Liver (tissue), 9 donors: ENCODE measurements around the gene CABLES1. TPM values are rescaled to one million over a fixed set of nuclear protein-coding genes. Genes with fewer than 3 reads are reported as not detected.

Experiments
- DNase-seq: peaks from one replicate; pipeline ENCODE4 v3.0.0-alpha.2; 2017; ENCODE audit warnings: low spot score
- H3K27ac ChIP-seq, 2 donors: one replicate each; pipeline ENCODE4 v1.7.0; 2013; ENCODE audit warnings: inconsistent platforms in 2 of 2, low read length in 2 of 2, control low read depth in 1 of 2, low read depth in 1 of 2, mild to moderate bottlenecking in 1 of 2
- H3K27me3 ChIP-seq, 4 donors: one replicate each; pipeline versions ENCODE4 v1.6.1 to v1.7.0; 2013; ENCODE audit warnings: low read length in 3 of 4, inconsistent platforms in 1 of 4, mild to moderate bottlenecking in 1 of 4, moderate library complexity in 1 of 4; ENCODE audit not compliant: control insufficient read depth in 4 of 4, insufficient read depth in 4 of 4
- H3K36me3 ChIP-seq, 4 donors: one replicate each; pipeline versions ENCODE4 v1.6.1 to v1.7.0; 2013; ENCODE audit warnings: low read length in 3 of 4, mild to moderate bottlenecking in 3 of 4, low read depth in 1 of 4, moderate library complexity in 1 of 4; ENCODE audit not compliant: control insufficient read depth in 4 of 4, insufficient read depth in 3 of 4
- H3K4me1 ChIP-seq, 4 donors: one replicate each; pipeline versions ENCODE4 v1.6.1 to v1.7.0; 2013; ENCODE audit warnings: low read length in 3 of 4, mild to moderate bottlenecking in 3 of 4, moderate library complexity in 1 of 4; ENCODE audit not compliant: control insufficient read depth in 4 of 4, insufficient read depth in 4 of 4
- H3K4me3 ChIP-seq, 3 donors: one replicate each; pipeline versions ENCODE4 v1.6.1 to v1.7.0; 2013; ENCODE audit warnings: low read length in 3 of 3, control low read depth in 1 of 3, low read depth in 1 of 3, mild to moderate bottlenecking in 1 of 3
- H3K9ac ChIP-seq, 2 donors: one replicate each; pipeline ENCODE4 v1.7.0; 2013; ENCODE audit warnings: low read length in 2 of 2, mild to moderate bottlenecking in 2 of 2, moderate library complexity in 2 of 2, control low read depth in 1 of 2, low read depth in 1 of 2
- H3K9me3 ChIP-seq, 4 donors: one replicate each; pipeline versions ENCODE4 v1.6.1 to v1.7.0; 2013; ENCODE audit warnings: low read length in 3 of 4; ENCODE audit not compliant: control insufficient read depth in 4 of 4
- CTCF ChIP-seq: fragments of 150-350 bp; IDR thresholded peaks from 2 replicates; pipeline ENCODE4 v1.5.1; 2017; ENCODE audit warnings: improper control_type of control experiment, low read depth, low read length; ENCODE audit not compliant: missing input control
- EGR1 ChIP-seq, 2 donors: IDR thresholded peaks; 2 replicates each; pipeline ENCODE4 v1.6.1; 2016 to 2018; ENCODE audit warnings: antibody characterized with exemption in 2 of 2, low read depth in 2 of 2
- FOXA1 ChIP-seq: IDR thresholded peaks from 2 replicates; pipeline ENCODE4 v1.6.1; 2016; ENCODE audit warnings: antibody characterized with exemption
- GABPA ChIP-seq, 2 donors: IDR thresholded peaks in 1 of 2; conservative IDR thresholded peaks in 1 of 2; 2 replicates each; pipeline ENCODE4 v1.6.1; 2016; ENCODE audit warnings: antibody characterized with exemption in 2 of 2, mild to moderate bottlenecking in 1 of 2, moderate library complexity in 1 of 2
- HNF4A ChIP-seq, 2 donors: conservative IDR thresholded peaks; 2 replicates each; pipeline ENCODE4 v1.6.1; 2016; ENCODE audit warnings: antibody characterized with exemption in 2 of 2, mild to moderate bottlenecking in 2 of 2
- HNF4G ChIP-seq: IDR thresholded peaks from 2 replicates; pipeline ENCODE4 v1.6.1; 2016; ENCODE audit warnings: antibody characterized with exemption
- JUND ChIP-seq, 2 donors: IDR thresholded peaks; 2 replicates each; pipeline ENCODE4 v1.6.1; 2016; ENCODE audit warnings: antibody characterized with exemption in 2 of 2
- MAX ChIP-seq: IDR thresholded peaks from 2 replicates; pipeline ENCODE4 v1.6.1; 2016; ENCODE audit warnings: antibody characterized with exemption
- NR2F2 ChIP-seq: IDR thresholded peaks from 2 replicates; pipeline ENCODE4 v1.6.1; 2016; ENCODE audit warnings: antibody characterized with exemption
- RAD21 ChIP-seq, 2 donors: IDR thresholded peaks; 2 replicates each; pipeline ENCODE4 v1.6.1; 2016; ENCODE audit warnings: antibody characterized with exemption in 2 of 2, mild to moderate bottlenecking in 2 of 2
- RXRA ChIP-seq, 2 donors: IDR thresholded peaks; 2 replicates each; pipeline ENCODE4 v1.6.1; 2017 to 2018; ENCODE audit warnings: antibody characterized with exemption in 2 of 2, mild to moderate bottlenecking in 1 of 2
- SP1 ChIP-seq: IDR thresholded peaks from 2 replicates; pipeline ENCODE4 v1.6.1; 2018; ENCODE audit warnings: antibody characterized with exemption, mild to moderate bottlenecking
- TAF1 ChIP-seq: conservative IDR thresholded peaks from 2 replicates; pipeline ENCODE4 v1.6.1; 2016; ENCODE audit warnings: antibody characterized with exemption, mild to moderate bottlenecking
- YY1 ChIP-seq: IDR thresholded peaks from 2 replicates; pipeline ENCODE4 v1.6.1; 2016; ENCODE audit warnings: antibody characterized with exemption, mild to moderate bottlenecking
- ZBTB33 ChIP-seq: IDR thresholded peaks from 2 replicates; pipeline ENCODE4 v1.6.1; 2016; ENCODE audit warnings: antibody characterized with exemption
- WGBS: extraction: QIAGEN DNeasy Blood & Tissue Kit; methylation state at CpG from one replicate; pipeline ENCODE4 v1.1.7; 2013; 5-methylcytosine and 5-hydroxymethylcytosine counted together
- polyA plus RNA-seq, 2 donors: library from polyadenylated mRNA; stranded (reverse) in 1 of 2; unstranded in 1 of 2; fragments of 200-250 nt in 1 of 2; fragments of >200 nt in 1 of 2; fragmentation: Nextera tagmentation in 1 of 2; extraction: Ambion mirVana in 1 of 2; gene quantifications; one replicate each; pipeline versions ENCODE4 v1.2.1 to v1.2.3, GENCODE V29; 2013 to 2015
- total RNA-seq, 2 donors: library from RNA; depleted of rRNA; stranded (reverse); fragments of >200 nt; gene quantifications; one replicate each; pipeline ENCODE4 v1.2.3, GENCODE V29; 2014
- TF ChIP-seq, protein P1 (sequence below): IDR thresholded peaks from 2 replicates; pipeline ENCODE4 v1.6.1; 2016; ENCODE audit warnings: antibody characterized with exemption
- TF ChIP-seq, protein P2 (sequence below): IDR thresholded peaks from 2 replicates; pipeline ENCODE4 v1.6.1; 2016; ENCODE audit warnings: antibody characterized with exemption, mild to moderate bottlenecking
- donor health status: healthy.
- donor health status: healthy.
- donor health status: healthy.
- donor health status: healthy.
- donor health status: healthy.

Gene CABLES1
- total and polyA plus RNA-seq, 4 donors: 3.3 to 8.9 (median 4.5) TPM

- no peaks in the 10 kb centered on the region for H3K9me3 ChIP-seq
- DNase-seq: no peak
These were observed 47.3 kb downstream of the CABLES1 start for GRCh38 chr18:23182606-23183005.

More at GRCh38 chr18:23182606-23183005, 47.3 kb downstream of the CABLES1 start:
- H3K27ac ChIP-seq: no peak overlapping the region
- TF ChIP-seq HNF4A (conservative IDR thresholded peaks at IDR 0.05) (no peak), EGR1 (IDR thresholded peaks at IDR 0.05; ENCODE audit: low read depth in 2 of 2) (no peak), MAX (no peak), TAF1 (no peak), NR2F2 (no peak), HNF4G (no peak), SP1 (no peak), FOXA1 (no peak), ZBTB33 (no peak), CTCF (no peak), RAD21 (IDR thresholded peaks at IDR 0.05) (no peak), GABPA (IDR thresholded peaks at IDR 0.05 in 1 of 2, conservative IDR thresholded peaks at IDR 0.05 in 1 of 2) (no peak), YY1 (no peak), JUND (IDR thresholded peaks at IDR 0.05) (no peak), RXRA (IDR thresholded peaks at IDR 0.05) (no peak)
- TF ChIP-seq, protein P1, sequence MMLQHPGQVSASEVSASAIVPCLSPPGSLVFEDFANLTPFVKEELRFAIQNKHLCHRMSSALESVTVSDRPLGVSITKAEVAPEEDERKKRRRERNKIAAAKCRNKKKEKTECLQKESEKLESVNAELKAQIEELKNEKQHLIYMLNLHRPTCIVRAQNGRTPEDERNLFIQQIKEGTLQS: no peak
- TF ChIP-seq, protein P2, sequence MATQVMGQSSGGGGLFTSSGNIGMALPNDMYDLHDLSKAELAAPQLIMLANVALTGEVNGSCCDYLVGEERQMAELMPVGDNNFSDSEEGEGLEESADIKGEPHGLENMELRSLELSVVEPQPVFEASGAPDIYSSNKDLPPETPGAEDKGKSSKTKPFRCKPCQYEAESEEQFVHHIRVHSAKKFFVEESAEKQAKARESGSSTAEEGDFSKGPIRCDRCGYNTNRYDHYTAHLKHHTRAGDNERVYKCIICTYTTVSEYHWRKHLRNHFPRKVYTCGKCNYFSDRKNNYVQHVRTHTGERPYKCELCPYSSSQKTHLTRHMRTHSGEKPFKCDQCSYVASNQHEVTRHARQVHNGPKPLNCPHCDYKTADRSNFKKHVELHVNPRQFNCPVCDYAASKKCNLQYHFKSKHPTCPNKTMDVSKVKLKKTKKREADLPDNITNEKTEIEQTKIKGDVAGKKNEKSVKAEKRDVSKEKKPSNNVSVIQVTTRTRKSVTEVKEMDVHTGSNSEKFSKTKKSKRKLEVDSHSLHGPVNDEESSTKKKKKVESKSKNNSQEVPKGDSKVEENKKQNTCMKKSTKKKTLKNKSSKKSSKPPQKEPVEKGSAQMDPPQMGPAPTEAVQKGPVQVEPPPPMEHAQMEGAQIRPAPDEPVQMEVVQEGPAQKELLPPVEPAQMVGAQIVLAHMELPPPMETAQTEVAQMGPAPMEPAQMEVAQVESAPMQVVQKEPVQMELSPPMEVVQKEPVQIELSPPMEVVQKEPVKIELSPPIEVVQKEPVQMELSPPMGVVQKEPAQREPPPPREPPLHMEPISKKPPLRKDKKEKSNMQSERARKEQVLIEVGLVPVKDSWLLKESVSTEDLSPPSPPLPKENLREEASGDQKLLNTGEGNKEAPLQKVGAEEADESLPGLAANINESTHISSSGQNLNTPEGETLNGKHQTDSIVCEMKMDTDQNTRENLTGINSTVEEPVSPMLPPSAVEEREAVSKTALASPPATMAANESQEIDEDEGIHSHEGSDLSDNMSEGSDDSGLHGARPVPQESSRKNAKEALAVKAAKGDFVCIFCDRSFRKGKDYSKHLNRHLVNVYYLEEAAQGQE: no peak
- no peak overlapping the region for H3K4me3 ChIP-seq
- no peak overlapping the region for H3K9ac ChIP-seq
- no peaks in the 10 kb centered on the region for H3K36me3 ChIP-seq
- no peaks in the 10 kb centered on the region for H3K27me3 ChIP-seq
- WGBS: 92% methylated on average over 9 of the region's 9 CpGs
- peaks cover 3 to 17% (median 11%) of the 10 kb centered on the region in 4 donors for H3K4me1 ChIP-seq
